Measurements from ENCODE around the gene SBF2. TPM values are rescaled to one million over a fixed set of nuclear protein-coding genes. Genes with fewer than 3 reads are reported as not detected.
"Not testable (repeated sequence)": the region's sequence is repeated elsewhere in the genome, so short reads cannot be mapped to it uniquely, and the experiment has no call there.

Gene SBF2
- total and polyA plus RNA-seq, 10 donors: 3.6 to 70.9 (median 57.1) TPM

DNA sequence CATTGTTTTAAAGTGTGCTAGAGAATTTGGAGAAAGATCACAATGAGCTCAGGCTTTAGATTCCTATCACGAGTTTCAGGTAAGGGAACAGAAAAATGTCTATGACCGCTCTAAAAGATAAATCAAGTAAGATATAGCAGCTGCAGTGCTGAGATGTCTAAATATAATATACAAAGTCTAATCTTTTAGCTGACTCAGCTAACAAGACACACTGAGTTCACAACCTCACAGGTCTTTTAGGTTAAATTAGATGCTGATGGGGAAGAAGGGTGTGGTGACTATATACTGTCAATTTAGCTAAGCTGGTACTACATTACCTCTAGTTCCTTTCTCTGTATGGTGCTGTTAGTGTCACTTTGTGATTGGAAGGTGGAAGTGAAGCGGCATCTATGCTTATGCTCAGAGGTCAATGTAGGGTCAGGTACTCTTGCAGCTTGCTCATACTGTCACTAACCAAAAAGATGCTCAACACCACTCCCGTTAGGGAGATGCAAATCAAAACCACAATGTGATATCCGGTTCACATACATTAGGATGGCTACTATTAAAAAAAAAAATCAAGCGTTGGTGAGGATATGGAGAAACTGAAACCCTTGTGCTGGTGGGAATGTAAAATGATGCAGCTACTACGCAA, 346.7 kb downstream of the SBF2 start:
- H3K27me3 ChIP-seq (replicated peaks in 1 of 7): no peaks in the 10 kb centered on the region
- no peak overlapping the region for H3K27ac ChIP-seq
- H3K9me3 ChIP-seq: peaks cover 0 to 16% (median 10%) of the 10 kb centered on the region in 8 donors
- TF ChIP-seq, protein P1, sequence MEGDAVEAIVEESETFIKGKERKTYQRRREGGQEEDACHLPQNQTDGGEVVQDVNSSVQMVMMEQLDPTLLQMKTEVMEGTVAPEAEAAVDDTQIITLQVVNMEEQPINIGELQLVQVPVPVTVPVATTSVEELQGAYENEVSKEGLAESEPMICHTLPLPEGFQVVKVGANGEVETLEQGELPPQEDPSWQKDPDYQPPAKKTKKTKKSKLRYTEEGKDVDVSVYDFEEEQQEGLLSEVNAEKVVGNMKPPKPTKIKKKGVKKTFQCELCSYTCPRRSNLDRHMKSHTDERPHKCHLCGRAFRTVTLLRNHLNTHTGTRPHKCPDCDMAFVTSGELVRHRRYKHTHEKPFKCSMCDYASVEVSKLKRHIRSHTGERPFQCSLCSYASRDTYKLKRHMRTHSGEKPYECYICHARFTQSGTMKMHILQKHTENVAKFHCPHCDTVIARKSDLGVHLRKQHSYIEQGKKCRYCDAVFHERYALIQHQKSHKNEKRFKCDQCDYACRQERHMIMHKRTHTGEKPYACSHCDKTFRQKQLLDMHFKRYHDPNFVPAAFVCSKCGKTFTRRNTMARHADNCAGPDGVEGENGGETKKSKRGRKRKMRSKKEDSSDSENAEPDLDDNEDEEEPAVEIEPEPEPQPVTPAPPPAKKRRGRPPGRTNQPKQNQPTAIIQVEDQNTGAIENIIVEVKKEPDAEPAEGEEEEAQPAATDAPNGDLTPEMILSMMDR (IDR thresholded peaks at IDR 0.05 in 8 of 11, conservative IDR thresholded peaks at IDR 0.05 in 3 of 11): no peak
- TF ChIP-seq POLR2AphosphoS5 (IDR thresholded peaks at IDR 0.05) (no peak), POLR2A (IDR thresholded peaks at IDR 0.05) (no peak)
- H3K4me3 ChIP-seq: no peak overlapping the region
- peaks cover 0 to 9% (median 0%) of the 10 kb centered on the region in 6 donors for H3K36me3 ChIP-seq
- DNase-seq: no peak
- peaks cover 0 to 5% (median 0%) of the 10 kb centered on the region in 6 donors for H3K4me1 ChIP-seq
- intact Hi-C loops (cut with DNase I; ENCODE audit: low total_unique reads): no loop called here
- 84 to 89% (median 85%) methylated on average over 7 of the region's 7 CpGs for WGBS, 5 donors

DNA sequence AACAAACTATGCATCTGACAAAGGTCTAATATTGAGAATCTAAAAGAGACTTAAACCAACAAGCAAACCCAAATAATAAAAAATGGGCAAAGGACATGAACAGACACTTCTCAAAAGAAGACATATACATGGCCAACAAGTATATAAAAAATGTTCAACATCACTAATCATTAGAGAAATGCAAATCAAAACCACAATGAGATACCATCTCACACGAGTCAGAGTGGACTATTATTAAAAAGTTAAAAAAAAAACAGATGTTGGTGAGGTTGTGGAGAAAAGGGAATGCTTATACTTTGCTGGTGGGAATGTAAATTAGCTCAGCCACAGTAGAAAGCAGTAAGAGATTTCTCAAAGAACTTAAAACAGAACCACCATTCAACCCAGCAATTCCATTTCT, 348.3 kb downstream of the SBF2 start:
- H3K4me1 ChIP-seq; H3K4me3 ChIP-seq; H3K27ac ChIP-seq; DNase-seq; intact Hi-C loops (cut with DNase I; ENCODE audit: low total_unique reads); H3K36me3 ChIP-seq; H3K27me3 ChIP-seq (replicated peaks in 1 of 7): not testable (repeated sequence)
- H3K9me3 ChIP-seq: peaks cover 0 to 16% (median 10%) of the 10 kb centered on the region in 8 donors
- WGBS, 5 donors: 56 to 72% (median 70%) methylated on average over 1 of the region's 1 CpG

GRCh38 chr11:9943386-9944110, 350.5 kb downstream of the SBF2 start:
- TF ChIP-seq, protein P1 (IDR thresholded peaks at IDR 0.05 in 8 of 11, conservative IDR thresholded peaks at IDR 0.05 in 3 of 11): no peak
- TF ChIP-seq POLR2A (IDR thresholded peaks at IDR 0.05) (no peak), POLR2AphosphoS5 (IDR thresholded peaks at IDR 0.05) (no peak)
- H3K27me3 ChIP-seq (replicated peaks in 1 of 7): no peaks in the 10 kb centered on the region
- H3K9me3 ChIP-seq: peaks cover 0 to 16% (median 10%) of the 10 kb centered on the region in 8 donors
- H3K4me3 ChIP-seq: no peak overlapping the region
- DNase-seq: no peak
- intact Hi-C loops (cut with DNase I; ENCODE audit: low total_unique reads): no loop called here
- peak overlapping the region in 2 of 8 donors; percentile 16 to 21 for H3K27ac ChIP-seq
- H3K4me1 ChIP-seq: peaks cover 0 to 5% (median 0%) of the 10 kb centered on the region in 6 donors
- 73 to 81% (median 79%) methylated on average over 3 of the region's 3 CpGs for WGBS, 5 donors
- peaks cover 0 to 9% (median 0%) of the 10 kb centered on the region in 6 donors for H3K36me3 ChIP-seq

- Histone ChIP-seq H3K27ac (no peak overlapping the region), H3K27me3 (replicated peaks in 1 of 7) (no peaks in the 10 kb centered on the region), H3K4me3 (no peak overlapping the region), H3K36me3 (peaks cover 0 to 9% (median 0%) of the 10 kb centered on the region in 6 donors), H3K4me1 (no peaks in the 10 kb centered on the region), H3K9me3 (peaks cover 0 to 16% (median 10%) of the 10 kb centered on the region in 8 donors)
- TF ChIP-seq POLR2AphosphoS5 (IDR thresholded peaks at IDR 0.05) (no peak), POLR2A (IDR thresholded peaks at IDR 0.05) (no peak)
- TF ChIP-seq, protein P1 (IDR thresholded peaks at IDR 0.05 in 8 of 11, conservative IDR thresholded peaks at IDR 0.05 in 3 of 11): no peak
- no peak for DNase-seq
- intact Hi-C loops (cut with DNase I; ENCODE audit: low total_unique reads): no loop called here
- WGBS, 5 donors: 89 to 98% (median 97%) methylated on average over 5 of the region's 5 CpGs
Observed at GRCh38 chr11:9941991-9942390, 352.0 kb downstream of the SBF2 start.

GRCh38 chr11:9939150-9939549, 354.9 kb downstream of the SBF2 start:
- H3K9me3 ChIP-seq: peaks cover 0 to 12% (median 4%) of the 10 kb centered on the region in 8 donors
- DNase-seq; H3K4me3 ChIP-seq; intact Hi-C loops (cut with DNase I; ENCODE audit: low total_unique reads); H3K27ac ChIP-seq; H3K4me1 ChIP-seq; H3K27me3 ChIP-seq (replicated peaks in 1 of 7); H3K36me3 ChIP-seq: not testable (repeated sequence)
- 85 to 96% (median 92%) methylated on average over 11 of the region's 11 CpGs for WGBS, 5 donors

Data from spleen (tissue), 11 donors.